OCI-M2 (cell line): ENCODE results near the gene GPR142.

Source experiments
- DNase-seq: peaks from one replicate; lab custom pipeline; 2025; ENCODE audit not compliant: unreplicated experiment; lab: John Stamatoyannopoulos, UW

Gene GPR142, protein sequence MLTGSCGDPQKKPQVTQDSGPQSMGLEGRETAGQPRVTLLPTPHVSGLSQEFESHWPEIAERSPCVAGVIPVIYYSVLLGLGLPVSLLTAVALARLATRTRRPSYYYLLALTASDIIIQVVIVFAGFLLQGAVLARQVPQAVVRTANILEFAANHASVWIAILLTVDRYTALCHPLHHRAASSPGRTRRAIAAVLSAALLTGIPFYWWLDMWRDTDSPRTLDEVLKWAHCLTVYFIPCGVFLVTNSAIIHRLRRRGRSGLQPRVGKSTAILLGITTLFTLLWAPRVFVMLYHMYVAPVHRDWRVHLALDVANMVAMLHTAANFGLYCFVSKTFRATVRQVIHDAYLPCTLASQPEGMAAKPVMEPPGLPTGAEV

DNA sequence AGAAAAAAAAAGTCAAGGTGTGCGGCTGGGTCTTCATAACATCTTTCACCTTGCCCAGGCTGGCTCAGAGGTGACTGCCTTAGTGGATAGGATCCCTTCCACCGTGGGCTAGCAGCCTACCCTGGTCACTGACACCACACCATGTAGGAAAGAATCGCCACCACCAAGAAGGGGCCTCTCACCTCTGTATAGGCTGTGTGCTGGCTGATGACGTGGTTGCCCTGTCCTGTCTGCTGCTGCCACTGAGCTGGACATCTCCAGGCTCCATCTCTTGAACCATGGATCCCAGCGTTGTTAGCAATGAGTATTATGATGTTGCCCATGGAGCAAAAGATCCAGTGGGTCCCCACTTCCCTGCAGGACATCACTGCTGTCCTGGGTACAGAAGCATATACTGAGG, at the start of gene GPR142:
TSS of gene GPR142 (plus strand) at position 301 of the 400 bp plus-strand sequence. CDS start 2,035 bp downstream, outside the sequence.
- DNase-seq = no peak

DNA sequence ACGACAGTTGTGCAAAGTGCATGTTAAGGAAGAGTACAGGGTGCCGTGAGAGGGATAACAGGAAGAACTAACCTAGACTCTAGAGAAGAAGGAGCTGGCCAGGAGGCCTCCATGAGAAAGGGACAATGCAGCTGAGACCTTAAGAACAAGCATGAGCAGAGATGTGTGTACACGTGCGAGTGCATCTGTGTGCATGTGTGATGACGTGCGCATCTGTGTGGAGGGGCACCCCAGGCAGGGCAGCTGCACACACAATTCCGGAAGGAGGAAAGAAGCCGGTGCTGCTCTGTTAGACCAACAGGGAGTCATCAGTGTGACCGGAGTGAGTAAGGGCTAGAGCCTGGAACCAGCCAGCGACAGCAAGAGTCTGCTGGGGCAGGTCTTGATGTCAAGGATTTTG, 48.9 kb upstream of the GPR142 start:
- DNase-seq = no peak

DNA sequence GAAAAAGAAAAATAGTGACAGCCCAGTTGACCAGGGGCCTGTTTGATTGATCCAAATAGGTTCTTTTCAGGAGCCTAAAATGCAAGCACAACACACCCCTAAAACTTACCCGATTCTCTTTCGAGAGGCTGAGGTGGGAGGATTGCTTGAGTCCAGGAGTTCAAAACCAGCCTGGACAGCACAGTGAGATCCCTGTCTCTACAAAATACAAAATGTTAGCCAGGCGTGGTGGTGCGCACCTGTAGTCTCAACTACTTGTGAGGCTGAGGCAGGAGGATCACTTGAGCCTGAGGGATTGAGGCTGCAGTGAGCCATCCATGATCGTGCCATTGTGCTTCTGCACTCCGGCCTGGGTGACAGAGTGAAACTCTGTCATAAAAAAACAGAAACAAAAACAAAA, 42.8 kb upstream of the GPR142 start:
- no peak for DNase-seq

DNA sequence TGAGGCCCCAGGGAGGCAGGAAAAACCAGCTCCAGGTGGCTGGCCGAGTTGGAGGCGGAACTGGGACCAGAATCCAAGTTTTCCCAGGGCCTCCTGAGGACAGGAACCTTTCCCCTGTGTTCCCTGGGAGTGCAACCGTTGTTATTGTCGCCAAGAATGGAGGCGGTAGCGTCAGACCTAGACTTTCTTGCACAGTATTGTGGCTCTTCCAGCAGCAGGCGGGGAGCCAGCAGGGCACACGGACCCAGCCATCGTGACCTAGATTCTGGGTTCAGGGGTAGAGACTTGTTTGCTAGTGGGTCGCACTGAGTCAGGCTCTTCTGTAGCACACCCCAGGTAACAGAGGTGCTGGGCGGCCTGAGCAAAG, 41.9 kb upstream of the GPR142 start:
- no peak for DNase-seq

DNA sequence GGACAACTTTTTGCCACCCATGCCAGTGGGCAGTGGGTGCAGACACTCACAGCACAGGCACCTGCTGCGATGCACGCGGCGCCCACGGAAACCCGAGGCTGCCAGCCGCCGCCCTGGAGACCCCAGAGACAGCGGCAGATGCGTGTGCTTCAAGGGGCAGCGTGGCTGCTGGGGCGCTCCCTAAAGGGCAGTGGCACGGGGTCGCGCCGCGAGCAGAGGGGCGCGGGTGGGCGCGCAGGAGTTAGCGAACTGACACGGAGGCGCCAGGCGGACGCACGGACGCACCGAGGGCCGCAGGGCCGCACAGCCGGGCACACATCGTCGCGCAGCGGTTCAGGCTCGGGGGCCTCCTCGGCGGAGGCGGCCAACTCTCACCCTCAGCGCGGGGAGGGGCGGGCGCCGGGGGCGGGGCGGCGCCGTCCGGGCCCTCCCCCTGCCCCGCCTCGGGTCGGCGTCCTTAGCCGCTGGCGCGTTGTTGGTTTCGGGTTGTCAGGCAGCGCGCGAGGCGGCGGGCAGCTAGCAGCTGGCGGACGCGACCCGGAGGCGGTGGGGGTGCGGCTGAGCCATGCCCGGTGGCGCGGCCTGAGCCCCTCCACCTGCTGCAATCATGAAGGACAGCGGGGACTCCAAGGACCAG, 41.4 kb upstream of the GPR142 start, which contains the start of gene KIF19:
TSS of gene KIF19 (plus strand) at position 484 of the 637 bp plus-strand sequence. CDS start at position 608, 124 bp downstream.
- no peak for DNase-seq

DNA sequence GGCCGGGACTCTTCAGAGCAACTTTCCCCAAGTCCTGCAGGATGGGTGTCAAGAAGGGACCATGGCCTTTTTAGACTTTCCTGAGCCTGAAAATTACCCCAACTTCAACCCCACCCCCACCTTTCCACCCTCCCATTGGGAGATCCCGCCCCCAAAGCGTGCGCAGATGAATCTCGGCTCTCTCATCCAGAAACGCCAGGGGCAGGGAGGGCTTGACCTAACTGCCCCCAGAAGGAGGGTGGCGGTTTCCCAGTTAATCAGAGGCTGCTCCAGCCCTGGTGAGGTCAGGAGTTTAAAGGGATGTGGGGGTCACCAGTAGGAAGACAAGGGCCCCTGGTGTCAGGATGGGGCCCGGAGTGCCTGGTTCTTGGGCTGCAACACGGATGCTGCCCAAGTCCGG, 40.8 kb upstream of the GPR142 start:
- no peak for DNase-seq

DNA sequence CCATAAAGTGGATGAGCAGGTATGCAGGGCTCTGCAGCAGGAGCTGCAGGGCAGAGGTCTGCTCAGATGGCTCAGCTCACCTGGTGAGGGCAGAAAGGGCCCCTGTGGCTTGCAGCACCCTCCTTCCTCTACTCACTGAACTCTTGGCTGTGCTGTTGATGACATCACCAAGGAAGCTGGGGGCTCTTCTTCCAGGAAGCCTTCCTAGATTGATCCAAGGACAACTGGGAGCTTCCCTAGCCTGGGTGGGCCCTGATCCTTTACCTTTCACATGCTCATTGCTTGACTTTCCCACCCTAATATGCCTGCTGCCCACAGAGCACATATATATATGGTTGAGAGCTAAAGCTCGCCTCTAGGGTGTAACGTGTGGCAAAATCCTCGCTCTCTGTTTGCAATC, 38.8 kb upstream of the GPR142 start:
- DNase-seq = no peak

DNA sequence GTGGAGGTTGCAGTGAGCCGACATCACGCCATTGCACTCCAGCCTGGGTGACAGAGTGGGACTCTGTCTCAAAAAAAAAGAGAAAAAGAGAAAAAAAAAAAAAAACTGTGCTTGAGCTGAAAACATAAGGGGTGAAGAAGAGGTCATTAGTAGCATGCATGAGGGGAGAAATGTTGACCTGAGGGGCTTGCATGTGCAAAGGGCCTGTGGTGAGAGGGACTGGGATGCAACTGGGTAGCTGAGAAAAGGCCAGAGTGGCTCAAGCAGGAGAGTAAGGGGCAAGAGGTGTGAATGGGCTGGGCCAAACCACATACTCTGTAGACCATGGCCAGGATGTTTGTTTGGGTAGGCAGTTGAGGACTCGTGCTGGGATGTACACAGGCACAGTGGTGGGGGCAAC, 37.9 kb upstream of the GPR142 start:
- no peak for DNase-seq

DNA sequence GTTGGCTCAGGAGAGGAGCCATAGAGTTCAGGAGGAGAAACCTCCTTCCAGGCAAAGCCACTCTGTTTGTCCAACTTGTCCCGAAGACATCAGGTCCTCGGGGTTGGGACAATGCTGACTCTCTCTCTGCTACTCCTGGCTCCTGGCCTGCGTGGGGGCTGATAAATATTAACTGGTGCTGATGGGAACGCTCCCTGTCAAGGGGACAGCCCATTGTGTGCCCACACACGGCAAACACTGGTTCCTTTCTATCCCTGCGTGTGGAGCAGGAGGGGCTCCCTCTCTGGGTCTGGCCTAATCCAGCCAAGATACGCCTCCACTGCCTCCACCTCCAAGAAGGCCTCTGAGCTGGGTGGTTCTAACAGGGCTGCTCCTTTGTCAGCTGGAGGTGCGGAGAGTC, 36.9 kb upstream of the GPR142 start:
- no peak for DNase-seq

DNA sequence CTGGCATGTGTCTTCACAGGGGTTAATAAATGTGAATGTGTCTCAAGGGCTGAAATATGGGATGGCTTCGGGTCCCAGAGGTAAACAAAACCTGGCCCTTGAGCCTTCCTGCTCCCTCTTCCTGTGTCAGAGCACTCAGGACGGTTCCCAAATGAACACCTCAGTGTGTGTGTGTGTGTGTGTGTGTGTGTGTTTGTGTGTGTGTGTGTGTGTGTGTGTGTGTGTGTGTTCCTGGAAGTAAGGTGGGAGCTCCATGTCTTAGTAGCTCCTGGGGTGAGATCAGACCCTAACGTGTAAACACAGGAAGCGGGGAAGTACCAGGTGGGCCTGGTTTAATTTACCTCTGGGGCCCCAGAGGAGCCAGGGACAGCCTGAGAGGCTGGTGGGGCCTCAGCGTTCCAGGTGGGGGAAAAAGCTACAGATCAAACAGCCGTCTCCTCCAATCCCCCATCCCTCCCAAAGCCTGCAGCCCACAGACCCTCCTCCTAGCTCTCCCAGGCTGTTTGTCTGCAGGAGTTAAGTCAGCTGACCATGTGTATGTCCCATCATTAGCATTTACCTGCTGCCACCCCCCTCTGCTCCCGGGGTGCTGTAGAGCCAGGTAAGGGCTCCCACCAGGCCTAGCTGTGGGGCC, 35.2 kb upstream of the GPR142 start:
- no peak for DNase-seq

DNA sequence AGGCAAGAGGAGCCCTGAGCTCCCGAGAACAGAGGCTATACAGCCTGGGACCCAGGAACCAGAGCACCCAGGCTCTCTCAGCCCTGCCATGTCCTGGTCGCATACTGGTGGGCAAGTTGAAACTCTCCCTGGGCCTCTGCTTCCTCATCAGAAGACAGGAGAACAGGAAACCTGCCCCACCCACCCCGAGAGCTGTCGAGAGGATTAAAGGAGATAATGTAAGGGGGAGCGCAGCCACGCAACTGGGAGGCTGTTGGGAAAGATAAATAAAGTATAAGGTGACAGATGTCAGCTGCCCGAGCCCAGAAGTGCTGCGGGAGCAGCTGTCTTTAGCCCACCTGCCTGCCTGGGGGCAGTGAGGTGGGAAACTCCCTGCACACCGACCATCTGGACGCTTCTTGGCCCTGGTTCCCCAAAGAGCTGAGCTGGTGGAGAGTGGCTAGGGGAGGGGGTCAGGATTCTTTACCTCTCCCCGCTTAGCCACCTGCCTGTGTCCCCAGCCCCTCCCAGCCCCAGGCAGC, 34.5 kb upstream of the GPR142 start:
- DNase-seq = no peak

DNA sequence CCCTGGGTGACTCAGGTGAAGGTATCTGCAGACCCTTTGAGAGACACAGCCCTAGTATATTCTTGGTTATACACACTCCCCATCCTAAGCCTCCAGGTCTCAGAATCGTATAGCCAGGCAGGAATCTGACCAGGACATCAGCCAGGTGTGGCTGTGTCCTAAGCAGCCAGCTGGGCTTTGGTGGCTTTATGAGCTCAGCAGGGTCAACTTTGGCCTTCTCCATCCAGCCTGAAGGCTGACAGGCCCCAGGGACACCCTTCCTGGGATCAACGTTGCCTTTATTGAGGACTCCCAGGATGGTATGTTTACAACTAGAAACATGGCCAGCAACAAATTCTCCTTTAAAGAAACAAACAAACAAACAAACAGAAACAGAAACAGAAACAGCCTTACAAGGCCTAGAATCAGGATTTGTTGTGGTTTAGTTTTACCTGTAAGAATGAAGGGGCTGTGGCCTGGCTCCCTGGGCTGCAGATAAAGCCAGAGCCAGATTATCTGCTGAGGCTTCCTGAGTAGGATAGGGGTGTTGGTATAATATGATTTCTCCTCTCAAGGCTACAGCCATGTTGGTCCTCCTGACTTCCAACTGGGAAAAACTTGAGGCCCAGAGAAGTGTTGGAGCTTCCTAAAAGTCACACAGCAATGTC, 32.8 kb upstream of the GPR142 start:
- DNase-seq = no peak

DNA sequence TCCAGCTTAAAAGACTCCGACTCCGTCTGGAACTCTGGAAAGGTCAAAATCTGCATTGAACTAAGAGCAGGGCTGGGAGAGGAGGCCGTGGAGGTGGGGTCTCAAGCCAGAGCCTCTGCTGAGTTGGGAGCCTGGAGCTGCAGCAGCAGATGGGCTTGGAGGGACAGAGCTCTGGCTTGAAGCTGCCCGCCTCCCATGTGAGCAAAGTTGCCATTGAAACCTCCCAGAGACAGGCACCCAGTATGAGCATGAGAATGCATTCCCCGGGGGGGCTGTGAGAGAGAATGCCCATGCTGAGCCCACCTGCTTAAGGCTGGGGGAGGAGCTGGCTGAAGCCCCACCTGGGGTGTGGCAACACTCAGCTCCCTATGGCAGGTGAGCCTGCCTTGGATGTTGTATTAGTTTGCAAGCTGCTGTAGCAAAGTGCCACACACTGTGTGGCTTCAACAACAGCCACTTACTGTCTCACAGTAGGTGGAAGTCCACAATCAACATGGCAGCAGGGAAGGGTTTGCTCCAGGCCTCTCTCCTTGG, 31.7 kb upstream of the GPR142 start:
- no peak for DNase-seq

DNA sequence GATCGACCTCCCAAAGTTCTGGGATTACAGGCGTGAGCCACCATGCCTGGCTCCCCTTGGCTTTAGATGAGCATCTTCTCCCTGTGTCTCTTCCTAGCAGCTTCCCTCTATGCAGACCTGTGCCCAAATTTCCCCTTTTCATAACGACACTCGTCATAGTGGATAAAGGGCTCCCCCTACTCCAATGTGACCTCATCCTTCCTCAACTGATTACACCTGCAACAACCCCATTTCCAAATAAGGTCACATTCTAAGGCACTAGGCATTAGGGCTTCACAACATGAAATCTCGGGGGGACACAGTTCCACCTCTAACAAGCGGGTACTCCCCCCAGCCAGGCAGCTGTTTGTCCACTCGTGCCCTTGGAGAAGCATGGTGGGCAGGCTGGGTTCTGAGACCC, 31.0 kb upstream of the GPR142 start:
- no peak for DNase-seq

DNA sequence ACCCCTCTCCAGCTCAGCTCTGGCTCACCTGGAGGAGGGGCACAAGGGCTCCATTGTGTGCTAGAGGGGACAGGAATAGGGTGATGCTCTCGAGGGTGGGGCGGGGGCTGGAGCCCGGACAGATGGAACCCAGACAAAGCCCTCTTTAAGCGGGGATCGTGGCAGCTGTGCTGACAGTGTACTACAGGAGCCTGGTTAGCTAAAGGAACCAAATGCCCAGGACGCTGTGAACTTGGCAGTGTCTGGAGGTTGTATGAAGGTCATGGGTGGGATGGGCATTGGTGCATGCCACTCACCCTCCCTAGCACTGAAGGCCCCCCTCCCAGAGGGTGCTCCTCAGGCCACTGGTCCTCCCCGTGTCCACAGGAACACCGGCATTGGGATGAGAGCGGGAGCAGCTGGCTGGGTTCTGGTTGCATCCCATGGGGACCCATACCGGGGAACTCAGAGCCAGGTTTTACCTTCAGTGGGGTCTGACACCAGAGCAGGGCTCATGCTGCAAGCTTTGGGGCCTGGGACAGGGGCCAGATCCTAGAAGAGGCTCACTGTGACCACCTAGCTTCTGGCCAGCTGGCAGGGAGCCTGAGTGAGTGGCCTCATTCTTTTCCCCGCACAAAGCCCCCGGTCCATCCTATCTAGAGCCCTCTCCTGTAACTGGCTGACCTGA, 29.3 kb upstream of the GPR142 start:
- DNase-seq = no peak

DNA sequence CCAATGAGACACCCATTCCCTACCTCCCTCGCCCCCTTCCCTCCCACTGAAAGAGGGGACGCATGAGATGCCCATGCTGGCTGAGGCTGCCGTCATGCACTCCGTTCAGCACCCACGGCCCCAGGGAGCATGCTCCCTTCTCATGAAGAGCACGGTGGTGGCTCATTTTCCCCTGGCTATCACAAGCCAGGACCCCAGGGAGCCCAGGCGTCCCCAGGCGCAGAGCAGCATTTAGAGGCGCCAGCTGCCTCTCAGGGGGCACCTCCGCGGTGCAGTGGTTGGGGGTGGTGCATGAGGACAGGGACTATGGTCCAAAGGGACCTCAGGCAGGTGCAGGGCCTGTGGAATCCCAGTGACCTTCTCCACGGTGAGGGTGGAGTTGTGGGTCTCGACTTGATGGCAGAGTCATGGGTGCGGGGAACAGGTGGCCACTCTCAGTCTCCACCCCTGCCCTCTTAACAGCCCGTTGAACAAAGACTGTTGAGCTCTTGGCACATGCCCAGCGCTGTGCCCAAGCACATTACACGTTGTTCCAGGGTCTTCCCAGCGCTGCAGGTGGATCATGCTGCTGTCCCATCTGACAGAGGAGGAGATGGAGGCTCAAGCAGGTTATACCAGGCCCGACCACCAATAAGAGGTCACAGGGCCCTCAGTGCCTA, 27.6 kb upstream of the GPR142 start:
- no peak for DNase-seq

DNA sequence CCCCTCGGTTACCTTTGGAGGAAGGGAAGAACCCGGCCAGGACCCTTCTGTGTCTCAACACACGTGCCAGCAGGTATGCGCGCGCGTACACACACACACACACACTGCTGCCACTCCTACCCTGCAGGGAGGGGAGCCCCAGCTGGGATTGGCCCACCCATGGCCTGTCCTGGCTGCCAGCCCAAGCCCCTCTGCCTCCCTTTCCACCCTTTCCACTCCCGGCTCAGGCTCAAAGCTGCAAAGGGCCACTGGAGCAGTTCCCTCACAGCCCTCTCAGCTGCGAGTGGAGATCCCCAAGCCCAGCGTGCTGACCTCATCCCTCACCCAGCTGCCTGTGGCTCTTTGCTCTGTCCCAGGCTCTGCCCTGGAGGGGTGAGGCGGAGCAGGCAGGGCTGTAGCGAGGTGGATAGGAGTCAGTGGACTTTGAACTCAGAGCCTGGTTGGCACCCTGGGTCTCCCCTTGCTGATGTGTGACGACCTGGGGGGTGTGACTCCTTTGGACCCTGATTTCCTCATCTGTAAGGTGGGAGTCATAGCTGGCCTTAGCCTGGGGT, 26.8 kb upstream of the GPR142 start:
- no peak for DNase-seq

DNA sequence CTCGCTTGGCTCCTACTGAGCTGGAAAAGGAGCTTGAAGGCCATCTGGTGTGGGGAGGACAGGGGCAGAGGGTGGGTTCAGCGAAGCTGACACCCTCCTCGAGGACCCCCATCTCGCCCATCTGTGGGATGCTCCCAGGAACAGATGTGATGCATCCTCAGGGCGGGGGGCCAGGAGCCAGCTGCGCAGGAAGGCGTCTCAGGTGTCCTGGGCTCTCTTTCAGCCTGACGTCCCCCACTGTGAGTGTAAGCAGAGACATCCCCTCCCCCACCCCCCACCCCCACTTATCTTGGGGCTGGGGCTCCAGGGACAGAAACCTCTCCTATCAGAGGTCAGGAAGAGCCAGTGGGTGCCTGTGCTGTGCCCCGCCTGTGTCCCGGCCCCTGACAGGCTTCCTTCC, 25.1 kb upstream of the GPR142 start:
- DNase-seq = no peak

DNA sequence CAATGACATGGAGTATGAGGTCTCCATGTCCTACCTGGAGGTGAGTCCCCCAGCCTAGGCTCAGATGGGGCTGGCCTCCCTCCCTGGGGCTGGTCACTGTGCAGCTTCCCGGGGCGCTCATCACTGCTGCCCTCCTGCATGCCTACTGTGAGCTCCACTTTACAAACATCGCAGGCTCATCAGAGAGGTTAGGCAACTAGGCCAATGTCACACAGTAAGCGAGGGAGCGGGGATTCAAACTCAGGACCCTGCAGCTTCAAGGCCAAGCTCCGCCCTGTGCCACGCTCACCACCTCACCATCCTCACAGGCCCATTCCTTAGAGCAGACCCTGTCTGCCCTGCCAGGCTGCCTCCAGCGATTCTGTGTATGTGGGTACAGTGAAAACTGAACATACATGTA, 24.2 kb upstream of the GPR142 start:
- DNase-seq = no peak
